H1 (cell line): ENCODE measurements around the gene EXT2. TPM values are rescaled to one million over a fixed set of nuclear protein-coding genes. Genes with fewer than 3 reads are reported as not detected.

Experiments
- CTCF ChIA-PET: fragments of 300-600 bp; sonication (Branson Sonifier 250); formaldehyde crosslinking; loops from one replicate; lab custom pipeline; 2021; ENCODE audit not compliant: partially characterized antibody; lab: Charles Lee
- POLR2A ChIA-PET: fragments of 300-600 bp; sonication (Branson Sonifier 250); formaldehyde crosslinking; loops from one replicate; lab custom pipeline; 2021; ENCODE audit warnings: inconsistent platforms; ENCODE audit not compliant: partially characterized antibody; lab: Charles Lee
- DNase-seq, 2 experiments: peaks; one replicate each; pipeline versions ENCODE4 v3.0.0 to v3.0.0-alpha.2; 2010 to 2022; ENCODE audit warnings: low spot score in 2 of 2, low read depth in 1 of 2, mixed read lengths in 1 of 2
- FAIRE-seq: peaks from 2 replicates; lab custom pipeline; 2011; peaks lifted over from hg19 to GRCh38; lab: Jason Lieb, UNC
- H2AFZ ChIP-seq: 2 replicates; pipeline ENCODE4 v1.8.1; 2012; ENCODE audit warnings: low read length, inconsistent platforms
- H2AK5ac ChIP-seq: 2 replicates; pipeline ENCODE4 v1.6.1; 2013; ENCODE audit warnings: low read depth, low read length
- H2BK120ac ChIP-seq: replicated peaks from 2 replicates; pipeline ENCODE3; 2013; ENCODE audit warnings: low read depth, low read length, inconsistent platforms
- H2BK12ac ChIP-seq: 2 replicates; pipeline ENCODE4 v1.6.1; 2013; ENCODE audit warnings: low read depth, low read length
- H2BK15ac ChIP-seq: 2 replicates; pipeline ENCODE4 v1.6.1; 2013; ENCODE audit warnings: low read length
- H2BK20ac ChIP-seq: 2 replicates; pipeline ENCODE4 v1.6.1; 2013; ENCODE audit warnings: low read length
- H2BK5ac ChIP-seq: 2 replicates; pipeline ENCODE4 v1.6.1; 2013; ENCODE audit warnings: low read depth, low read length
- H3K14ac ChIP-seq: 2 replicates; pipeline ENCODE4 v1.6.1; 2013; ENCODE audit warnings: inconsistent platforms; ENCODE audit not compliant: insufficient read length
- H3K18ac ChIP-seq: 2 replicates; pipeline ENCODE4 v1.6.1; 2013; ENCODE audit warnings: low read length; ENCODE audit errors: extremely low read depth
- H3K23ac ChIP-seq: 2 replicates; pipeline ENCODE4 v1.6.1; 2013; ENCODE audit warnings: inconsistent platforms; ENCODE audit not compliant: insufficient read length
- H3K23me2 ChIP-seq: 2 replicates; pipeline ENCODE4 v1.6.1; 2013; ENCODE audit warnings: low read depth, low read length
- H3K27ac ChIP-seq: 2 replicates; pipeline ENCODE4 v1.6.1; 2011; ENCODE audit warnings: low read depth, low read length, inconsistent platforms
- H3K27me3 ChIP-seq, 4 experiments: replicated peaks in 1 of 4; 1 replicate in 1 of 4; 2 replicates in 3 of 4; pipeline versions ENCODE4 v1.6.1 to v1.8.1; 2011 to 2013; ENCODE audit warnings: low read length in 3 of 4, mild to moderate bottlenecking in 3 of 4, inconsistent platforms in 2 of 4, mixed read lengths in 2 of 4, moderate library complexity in 1 of 4; ENCODE audit not compliant: control insufficient read depth in 3 of 4, insufficient read depth in 3 of 4; ENCODE audit errors: extremely low read depth in 1 of 4
- H3K36me3 ChIP-seq, 4 experiments: 2 replicates each; pipeline versions ENCODE4 v1.6.1 to v1.8.1; 2011 to 2013; ENCODE audit warnings: mild to moderate bottlenecking in 4 of 4, low read length in 3 of 4, moderate library complexity in 2 of 4, control low read depth in 1 of 4, inconsistent platforms in 1 of 4; ENCODE audit not compliant: insufficient read depth in 4 of 4, control insufficient read depth in 2 of 4
- H3K4ac ChIP-seq: replicated peaks from 2 replicates; pipeline ENCODE3; 2013; ENCODE audit warnings: low read length, low read depth, mixed read lengths, inconsistent platforms; ENCODE audit not compliant: insufficient read length
- H3K4me1 ChIP-seq, 4 experiments: replicated peaks in 1 of 4; 1 replicate in 1 of 4; 2 replicates in 3 of 4; pipeline versions ENCODE4 v1.6.1 to v1.8.1; 2011 to 2013; ENCODE audit warnings: low read length in 3 of 4, inconsistent platforms in 2 of 4, mixed read lengths in 1 of 4; ENCODE audit not compliant: insufficient read depth in 4 of 4, control insufficient read depth in 3 of 4
- H3K4me2 ChIP-seq, 2 experiments: 2 replicates each; pipeline versions ENCODE4 v1.6.1 to v1.8.1; 2011 to 2013; ENCODE audit warnings: low read depth in 2 of 2, low read length in 2 of 2, control low read depth in 1 of 2, inconsistent platforms in 1 of 2, mild to moderate bottlenecking in 1 of 2; ENCODE audit not compliant: insufficient read depth in 1 of 2
- H3K4me3 ChIP-seq, 4 experiments: fragments of 200-600, 300-600 bp in 1 of 4; sonication (generic), shearing (Covaris generic), sonication (Bioruptor Twin) in 1 of 4; 2 replicates each; pipeline versions ENCODE4 v1.5.1 to v1.8.1; 2011 to 2016; ENCODE audit warnings: low read length in 4 of 4, low read depth in 3 of 4, control low read depth in 2 of 4, inconsistent platforms in 2 of 4, mild to moderate bottlenecking in 2 of 4, mixed read lengths in 1 of 4, moderate library complexity in 1 of 4; ENCODE audit not compliant: insufficient read depth in 2 of 4; ENCODE audit errors: extremely low read depth in 1 of 4
- H3K56ac ChIP-seq: replicated peaks from 2 replicates; pipeline ENCODE3; 2013; ENCODE audit warnings: low read depth, mild to moderate bottlenecking, mixed read lengths, low read length, inconsistent platforms; ENCODE audit not compliant: insufficient read length
- H3K79me1 ChIP-seq: 2 replicates; pipeline ENCODE4 v1.6.1; 2013; ENCODE audit warnings: low read depth, low read length, control low read depth
- H3K79me2 ChIP-seq, 2 experiments: 2 replicates each; pipeline versions ENCODE4 v1.6.1 to v1.8.1; 2012 to 2013; ENCODE audit warnings: low read length in 2 of 2, mild to moderate bottlenecking in 2 of 2, inconsistent platforms in 1 of 2; ENCODE audit not compliant: insufficient read depth in 2 of 2, control insufficient read depth in 1 of 2
- H3K9ac ChIP-seq, 4 experiments: replicated peaks in 1 of 4; 1 replicate in 1 of 4; 2 replicates in 3 of 4; pipeline versions ENCODE4 v1.6.1 to v1.8.1; 2011 to 2013; ENCODE audit warnings: low read depth in 3 of 4, low read length in 3 of 4, control low read depth in 2 of 4, mild to moderate bottlenecking in 2 of 4, moderate library complexity in 2 of 4, inconsistent platforms in 1 of 4; ENCODE audit errors: extremely low read depth in 1 of 4
- H3K9me3 ChIP-seq, 2 experiments: 2 replicates each; pipeline versions ENCODE4 v1.6.1 to v1.8.1; 2012 to 2013; ENCODE audit warnings: mild to moderate bottlenecking in 2 of 2, moderate library complexity in 2 of 2, control low read depth in 1 of 2, inconsistent platforms in 1 of 2, low read depth in 1 of 2, low read length in 1 of 2, mixed read lengths in 1 of 2; ENCODE audit not compliant: insufficient read depth in 2 of 2
- H4K20me1 ChIP-seq, 2 experiments: replicated peaks in 1 of 2; 2 replicates each; pipeline versions ENCODE3 to v1.8.1; 2011 to 2013; ENCODE audit warnings: inconsistent platforms in 2 of 2, low read length in 2 of 2, mild to moderate bottlenecking in 1 of 2; ENCODE audit not compliant: insufficient read depth in 2 of 2, control insufficient read depth in 1 of 2
- H4K5ac ChIP-seq: 2 replicates; pipeline ENCODE4 v1.6.1; 2013; ENCODE audit warnings: low read length, low read depth, mixed read lengths, inconsistent platforms; ENCODE audit not compliant: insufficient read length
- H4K8ac ChIP-seq: 2 replicates; pipeline ENCODE4 v1.8.0; 2013; ENCODE audit warnings: mild to moderate bottlenecking, moderate library complexity, low read length, inconsistent platforms; ENCODE audit not compliant: insufficient read depth; ENCODE audit errors: extremely low read depth
- H4K91ac ChIP-seq: replicated peaks from 2 replicates; pipeline ENCODE3; 2013; ENCODE audit warnings: low read length, mixed read lengths, inconsistent platforms; ENCODE audit not compliant: insufficient read length
- CBX5 ChIP-seq: fragments of 300-800, 300-1000 bp; sonication (generic); IDR thresholded peaks from 2 replicates; pipeline ENCODE4 v1.7.1; 2016; ENCODE audit warnings: antibody characterized with exemption, low read length, low read depth
- CTCF ChIP-seq, 3 experiments: IDR thresholded peaks; 1 replicate in 2 of 3; 2 replicates in 1 of 3; pipeline versions ENCODE4 v1.5.1 to v1.6.1; 2011; ENCODE audit warnings: low read length in 3 of 3, mild to moderate bottlenecking in 3 of 3, inconsistent platforms in 2 of 3, low read depth in 1 of 3, moderate library complexity in 1 of 3; ENCODE audit not compliant: insufficient read depth in 1 of 3; ENCODE audit errors: control extremely low read depth in 1 of 3
- RAD21 ChIP-seq, 2 experiments: IDR thresholded peaks in 1 of 2; conservative IDR thresholded peaks in 1 of 2; 2 replicates each; pipeline ENCODE4 v1.6.1; 2011; ENCODE audit warnings: low read depth in 2 of 2, low read length in 2 of 2, improper control_type of control experiment in 1 of 2, inconsistent platforms in 1 of 2, mild to moderate bottlenecking in 1 of 2, moderate library complexity in 1 of 2
- SRF ChIP-seq: IDR thresholded peaks from 2 replicates; pipeline ENCODE4 v1.6.1; 2011; ENCODE audit warnings: mild to moderate bottlenecking, low read depth, low read length, moderate library complexity
- TEAD4 ChIP-seq: IDR thresholded peaks from 2 replicates; pipeline ENCODE4 v1.6.1; 2012; ENCODE audit warnings: low read depth, low read length, inconsistent platforms, mixed read lengths
- YY1 ChIP-seq: IDR thresholded peaks from 2 replicates; pipeline ENCODE4 v1.6.1; 2011; ENCODE audit warnings: low read depth, mild to moderate bottlenecking, low read length
- WGBS, 2 experiments: shearing (Covaris generic) in 1 of 2; methylation state at CpG; one replicate each; pipeline versions ENCODE4 v1.1.6 to v1.1.7; 2013 to 2015; ENCODE audit warnings: low lambda C conversion rate in 2 of 2, mixed read lengths in 2 of 2, inconsistent platforms in 1 of 2, low coverage in 1 of 2, missing lambda C conversion rate in 1 of 2; ENCODE audit not compliant: insufficient replicate concordance in 2 of 2, insufficient coverage in 1 of 2, insufficient read length in 1 of 2; ENCODE audit errors: extremely low coverage in 1 of 2, missing lambda C conversion rate in 1 of 2; 5-methylcytosine and 5-hydroxymethylcytosine counted together
- polyA plus RNA-seq, 7 experiments: library from polyadenylated mRNA; depleted of rRNA in 3 of 7; stranded (reverse) in 5 of 7; unstranded in 2 of 7; fragments of >200 nt in 5 of 7; fragments of 200-250 nt in 2 of 7; gene quantifications; 1 replicate in 5 of 7; 2 replicates in 1 of 7; 4 replicates in 1 of 7; pipeline versions ENCODE4 v1.2.1 to v1.2.3, GENCODE V29; 2011 to 2013; ENCODE audit warnings: missing spikeins in 2 of 7, mixed read lengths in 2 of 7
- total RNA-seq: library from RNA; stranded (reverse); fragmentation: NEBNext Ultra II Directional; extraction: Animal tissue kit (Norgen Biotek cat#: 25700); gene quantifications from 2 replicates; pipeline ENCODE4 v1.2.1, GENCODE V29; 2021

The EXT2 gene
- total and polyA plus RNA-seq, 2 of the 8 experiments (the other 6 are each of a cell fraction or from before 2014, with no cell fraction given): 29.8 to 42.8 TPM

- Histone ChIP-seq H3K9me3 (no peaks in the 10 kb centered on the region; a peak in 1 of 4 replicates), H3K4ac (no peak overlapping the region), H2BK20ac (no peak overlapping the region), H3K56ac (no peak overlapping the region), H2AFZ (no peak overlapping the region), H3K36me3 (no peaks in the 10 kb centered on the region), H2BK12ac (no peak overlapping the region), H2AK5ac (no peak overlapping the region), H3K27ac (no peak overlapping the region), H4K5ac (no peak overlapping the region), H2BK15ac (no peak overlapping the region), H3K79me1 (no peaks in the 10 kb centered on the region), H3K4me1 (peaks cover 0 to 3% (median 0%) of the 10 kb centered on the region in 4 experiments; a peak in 4 of 7 replicates), H2BK120ac (no peak overlapping the region), H4K91ac (no peak overlapping the region), H3K23ac (no peak overlapping the region), H3K14ac (no peak overlapping the region), H3K4me3 (no peak overlapping the region), H3K79me2 (no peaks in the 10 kb centered on the region), H3K4me2 (no peak overlapping the region), H4K8ac (no peak overlapping the region)
- POLR2A ChIA-PET: interaction anchor here (1.1 to 1.3 kb wide), 2 partner anchors 24 to 130 kb away, joined by 3 read pairs; partner anchors contain the start of gene EXT2
- FAIRE-seq: no peak
- peak; percentile 11 to 41; a peak in 1 of 4 replicates for TF ChIP-seq RAD21 (IDR thresholded peaks at IDR 0.05 in 1 of 2, conservative IDR thresholded peaks at IDR 0.05 in 1 of 2; ENCODE audit: low read depth in 2 of 2, low read length in 2 of 2)
- TF ChIP-seq SRF: no peak
- TF ChIP-seq TEAD4: peak; percentile 59; the same call in 1 of the 2 replicates
- peak; percentile 44 to 50 (median 49); a peak in 3 of 4 replicates for TF ChIP-seq CTCF (IDR thresholded peaks at IDR 0.05; ENCODE audit: control extremely low read depth in 1 of 3, insufficient read depth in 1 of 3, low read depth in 1 of 3, low read length in 3 of 3)
- TF ChIP-seq CBX5: no peak
- TF ChIP-seq YY1: no peak
- TF ChIP-seq, all 59 proteins: peak for 3
- Histone ChIP-seq H2BK5ac (no peak overlapping the region), H3K27me3 (peaks cover 0 to 4% (median 2%) of the 10 kb centered on the region in 4 experiments; a peak in 3 of 7 replicates), H3K18ac (no peak overlapping the region), H3K9ac (no peak overlapping the region), H3K23me2 (peaks cover 5% of the 10 kb centered on the region), H4K20me1 (no peaks in the 10 kb centered on the region)
- no peak for DNase-seq
- CTCF ChIA-PET: interaction anchor here (0.9 to 3.9 kb wide), 16 partner anchors 8 to 190 kb away, joined by 3 to 23 read pairs (median 5); no protein-coding TSS in a partner anchor
- 72% methylated on average over 3 of the region's 3 CpGs; no CpG with 5 or more reads in 1 of the 2 experiments for WGBS, 2 experiments
These were observed 24.3 kb upstream of the EXT2 start for GRCh38 chr11:44071157-44071556.
